ENCODE results near the gene PLEKHG3. TPM values are rescaled to one million over a fixed set of nuclear protein-coding genes. Genes with fewer than 3 reads are reported as not detected.

Gene PLEKHG3
- total and polyA plus RNA-seq, 10 of the 15 experiments (the other 5 are each of a cell fraction or from before 2014, with no cell fraction given), result 0.03 to 0.73 (median 0.07) TPM; not detected in 5

DNA sequence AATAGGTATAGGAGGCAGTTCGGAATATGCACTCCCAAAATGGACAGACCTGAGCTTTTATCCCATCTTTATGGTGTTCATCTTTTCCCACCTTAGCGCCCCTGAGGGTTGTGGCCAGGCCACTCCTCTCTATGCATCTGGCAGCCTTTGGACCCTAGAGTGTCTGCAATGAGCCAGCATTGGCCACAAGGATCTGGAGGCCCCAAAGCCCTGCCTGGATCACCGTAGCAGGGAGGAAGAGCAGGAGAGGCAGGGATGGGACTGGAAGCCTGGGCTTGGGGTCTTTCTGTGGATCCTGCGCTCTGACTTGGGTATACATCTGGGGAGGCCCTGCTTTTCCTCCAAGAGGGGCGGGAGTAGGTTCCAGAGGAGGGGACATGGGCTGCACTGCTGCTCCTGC is 52.5 kb downstream of the PLEKHG3 start:
- no peaks in the 10 kb centered on the region for H3K79me2 ChIP-seq (ENCODE audit: control insufficient read depth, insufficient read depth, low read length)
- no peak overlapping the region for H2AFZ ChIP-seq (ENCODE audit: control insufficient read depth, low read depth, low read length)
- no TSS peak for BruUV-seq (replicated peaks)
- H3K27me3 ChIP-seq (replicated peaks in 1 of 2; ENCODE audit: control insufficient read depth in 2 of 2, insufficient read depth in 2 of 2, low read length in 1 of 2), result peaks cover 0 to 3% of the 10 kb centered on the region in 2 experiments; a peak in 3 of 4 replicates
- in situ Hi-C loops (cut with MboI) (no loop called here), intact Hi-C loops (cut with micrococcal nuclease; ENCODE audit: unreplicated experiment) (no loop called here)
- FAIRE-seq (no peak), DNase-seq (ENCODE audit: low read depth, low spot score) (no peak), ATAC-seq (no peak)
- no peak overlapping the region for H3K27ac ChIP-seq (ENCODE audit: control insufficient read depth, insufficient read depth)
- TF ChIP-seq NFYB (IDR thresholded peaks at IDR 0.05; ENCODE audit: insufficient read depth, low read depth, low read length), result no peak
- no peaks in the 10 kb centered on the region for H3K4me1 ChIP-seq (ENCODE audit: control insufficient read depth, insufficient read depth, low read length)
- no peak overlapping the region for H3K4me2 ChIP-seq (ENCODE audit: control insufficient read depth, insufficient read depth)
- H3K9me3 ChIP-seq (replicated peaks; ENCODE audit: control insufficient read depth, insufficient read depth, low read length), result no peaks in the 10 kb centered on the region
- ChIA-PET SMC1A (ENCODE audit: uncharacterized antibody, unreplicated experiment) (no interaction called here), POLR2A (no interaction called here), CTCF (interaction anchor here (1.3 kb wide), 1 partner anchor 8 kb away, joined by 5 read pairs; no protein-coding TSS in a partner anchor), RAD21 (ENCODE audit: unreplicated experiment) (no interaction called here)
- H3K36me3 ChIP-seq (ENCODE audit: control insufficient read depth in 2 of 2, insufficient read depth in 2 of 2, low read length in 1 of 2), result no peaks in the 10 kb centered on the region
- no peak overlapping the region for H3K4me3 ChIP-seq
- WGBS (ENCODE audit: insufficient coverage, insufficient replicate concordance, low lambda C conversion rate, missing lambda C conversion rate), result 13% methylated on average over 5 of the region's 5 CpGs
- H3K9ac ChIP-seq (ENCODE audit: control insufficient read depth, insufficient read depth, low read length), result no peak overlapping the region
- no peaks in the 10 kb centered on the region; the same call in 1 of the 2 replicates for H4K20me1 ChIP-seq (ENCODE audit: control insufficient read depth, insufficient read depth)

GRCh38 chr14:64757601-64758000 is 53.4 kb downstream of the PLEKHG3 start:
- CTCF ChIA-PET, result interaction anchor here (1.7 to 3.3 kb wide), 3 partner anchors 15 to 134 kb away, joined by 3 to 18 read pairs (median 12); no protein-coding TSS in a partner anchor
- Histone ChIP-seq H3K4me3 (no peak overlapping the region), H2AFZ (ENCODE audit: control insufficient read depth, low read depth, low read length) (no peak overlapping the region), H3K27ac (ENCODE audit: control insufficient read depth, insufficient read depth) (no peak overlapping the region), H3K36me3 (ENCODE audit: control insufficient read depth in 2 of 2, insufficient read depth in 2 of 2, low read length in 1 of 2) (no peaks in the 10 kb centered on the region), H3K4me1 (ENCODE audit: control insufficient read depth, insufficient read depth, low read length) (no peaks in the 10 kb centered on the region), H3K27me3 (replicated peaks in 1 of 2; ENCODE audit: control insufficient read depth in 2 of 2, insufficient read depth in 2 of 2, low read length in 1 of 2) (peaks cover 0 to 3% of the 10 kb centered on the region in 2 experiments; a peak in 3 of 4 replicates), H3K4me2 (ENCODE audit: control insufficient read depth, insufficient read depth) (no peak overlapping the region), H3K79me2 (ENCODE audit: control insufficient read depth, insufficient read depth, low read length) (no peaks in the 10 kb centered on the region), H3K9me3 (replicated peaks; ENCODE audit: control insufficient read depth, insufficient read depth, low read length) (no peaks in the 10 kb centered on the region), H3K9ac (ENCODE audit: control insufficient read depth, insufficient read depth, low read length) (no peak overlapping the region), H4K20me1 (ENCODE audit: control insufficient read depth, insufficient read depth) (no peaks in the 10 kb centered on the region; the same call in 1 of the 2 replicates)
- intact Hi-C loops (cut with micrococcal nuclease; ENCODE audit: unreplicated experiment), result no loop called here
- SMC1A ChIA-PET (ENCODE audit: uncharacterized antibody, unreplicated experiment), result no interaction called here
- 23% methylated on average over 2 of the region's 3 CpGs for WGBS (ENCODE audit: insufficient coverage, insufficient replicate concordance, low lambda C conversion rate, missing lambda C conversion rate)
- BruUV-seq (replicated peaks), result no TSS peak
- DNase-seq (ENCODE audit: low read depth, low spot score) (no peak), ATAC-seq (no peak), FAIRE-seq (no peak)
- in situ Hi-C loops (cut with MboI), result no loop called here
- RAD21 ChIA-PET (ENCODE audit: unreplicated experiment), result interaction anchor here (1.9 kb wide), 1 partner anchor 135 kb away, joined by 11 read pairs; no protein-coding TSS in a partner anchor
- POLR2A ChIA-PET, result no interaction called here
- TF ChIP-seq EED (IDR thresholded peaks at IDR 0.05; ENCODE audit: low read depth), result no peak
- TF ChIP-seq, protein P1, sequence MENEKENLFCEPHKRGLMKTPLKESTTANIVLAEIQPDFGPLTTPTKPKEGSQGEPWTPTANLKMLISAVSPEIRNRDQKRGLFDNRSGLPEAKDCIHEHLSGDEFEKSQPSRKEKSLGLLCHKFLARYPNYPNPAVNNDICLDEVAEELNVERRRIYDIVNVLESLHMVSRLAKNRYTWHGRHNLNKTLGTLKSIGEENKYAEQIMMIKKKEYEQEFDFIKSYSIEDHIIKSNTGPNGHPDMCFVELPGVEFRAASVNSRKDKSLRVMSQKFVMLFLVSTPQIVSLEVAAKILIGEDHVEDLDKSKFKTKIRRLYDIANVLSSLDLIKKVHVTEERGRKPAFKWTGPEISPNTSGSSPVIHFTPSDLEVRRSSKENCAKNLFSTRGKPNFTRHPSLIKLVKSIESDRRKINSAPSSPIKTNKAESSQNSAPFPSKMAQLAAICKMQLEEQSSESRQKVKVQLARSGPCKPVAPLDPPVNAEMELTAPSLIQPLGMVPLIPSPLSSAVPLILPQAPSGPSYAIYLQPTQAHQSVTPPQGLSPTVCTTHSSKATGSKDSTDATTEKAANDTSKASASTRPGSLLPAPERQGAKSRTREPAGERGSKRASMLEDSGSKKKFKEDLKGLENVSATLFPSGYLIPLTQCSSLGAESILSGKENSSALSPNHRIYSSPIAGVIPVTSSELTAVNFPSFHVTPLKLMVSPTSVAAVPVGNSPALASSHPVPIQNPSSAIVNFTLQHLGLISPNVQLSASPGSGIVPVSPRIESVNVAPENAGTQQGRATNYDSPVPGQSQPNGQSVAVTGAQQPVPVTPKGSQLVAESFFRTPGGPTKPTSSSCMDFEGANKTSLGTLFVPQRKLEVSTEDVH (IDR thresholded peaks at IDR 0.05; ENCODE audit: low read depth, partially characterized antibody), result no peak
- TF ChIP-seq SUZ12 (IDR thresholded peaks at IDR 0.05; ENCODE audit: unreplicated experiment), result no peak
- no peak for TF ChIP-seq MYB (IDR thresholded peaks at IDR 0.05; ENCODE audit: borderline replicate concordance, low read depth, low read length)
- no peak for TF ChIP-seq PAX5 (IDR thresholded peaks at IDR 0.05; ENCODE audit: borderline replicate concordance, low read depth, low read length)
- no peak for TF ChIP-seq RFX5 (IDR thresholded peaks at IDR 0.05; ENCODE audit: low read depth, low read length)
- TF ChIP-seq ZNF217 (IDR thresholded peaks at IDR 0.05), result no peak
- TF ChIP-seq BRCA1 (IDR thresholded peaks at IDR 0.05; ENCODE audit: low read depth, low read length), result no peak
- TF ChIP-seq GATAD2B (conservative IDR thresholded peaks at IDR 0.05; ENCODE audit: low read depth), result no peak
- TF ChIP-seq, protein P2, sequence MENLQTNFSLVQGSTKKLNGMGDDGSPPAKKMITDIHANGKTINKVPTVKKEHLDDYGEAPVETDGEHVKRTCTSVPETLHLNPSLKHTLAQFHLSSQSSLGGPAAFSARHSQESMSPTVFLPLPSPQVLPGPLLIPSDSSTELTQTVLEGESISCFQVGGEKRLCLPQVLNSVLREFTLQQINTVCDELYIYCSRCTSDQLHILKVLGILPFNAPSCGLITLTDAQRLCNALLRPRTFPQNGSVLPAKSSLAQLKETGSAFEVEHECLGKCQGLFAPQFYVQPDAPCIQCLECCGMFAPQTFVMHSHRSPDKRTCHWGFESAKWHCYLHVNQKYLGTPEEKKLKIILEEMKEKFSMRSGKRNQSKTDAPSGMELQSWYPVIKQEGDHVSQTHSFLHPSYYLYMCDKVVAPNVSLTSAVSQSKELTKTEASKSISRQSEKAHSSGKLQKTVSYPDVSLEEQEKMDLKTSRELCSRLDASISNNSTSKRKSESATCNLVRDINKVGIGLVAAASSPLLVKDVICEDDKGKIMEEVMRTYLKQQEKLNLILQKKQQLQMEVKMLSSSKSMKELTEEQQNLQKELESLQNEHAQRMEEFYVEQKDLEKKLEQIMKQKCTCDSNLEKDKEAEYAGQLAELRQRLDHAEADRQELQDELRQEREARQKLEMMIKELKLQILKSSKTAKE (IDR thresholded peaks at IDR 0.05; ENCODE audit: low read depth, poor library complexity, severe bottlenecking), result no peak
- TF ChIP-seq FOXK2 (IDR thresholded peaks at IDR 0.05), result no peak
